ENCODE measurements around the gene IL18BP. TPM values are rescaled to one million over a fixed set of nuclear protein-coding genes. Genes with fewer than 3 reads are reported as not detected.

The IL18BP gene
- total and polyA plus RNA-seq, 2 of the 13 experiments (the other 11 are each of a cell fraction or from before 2014, with no cell fraction given) = 4.1 to 12.8 TPM

DNA sequence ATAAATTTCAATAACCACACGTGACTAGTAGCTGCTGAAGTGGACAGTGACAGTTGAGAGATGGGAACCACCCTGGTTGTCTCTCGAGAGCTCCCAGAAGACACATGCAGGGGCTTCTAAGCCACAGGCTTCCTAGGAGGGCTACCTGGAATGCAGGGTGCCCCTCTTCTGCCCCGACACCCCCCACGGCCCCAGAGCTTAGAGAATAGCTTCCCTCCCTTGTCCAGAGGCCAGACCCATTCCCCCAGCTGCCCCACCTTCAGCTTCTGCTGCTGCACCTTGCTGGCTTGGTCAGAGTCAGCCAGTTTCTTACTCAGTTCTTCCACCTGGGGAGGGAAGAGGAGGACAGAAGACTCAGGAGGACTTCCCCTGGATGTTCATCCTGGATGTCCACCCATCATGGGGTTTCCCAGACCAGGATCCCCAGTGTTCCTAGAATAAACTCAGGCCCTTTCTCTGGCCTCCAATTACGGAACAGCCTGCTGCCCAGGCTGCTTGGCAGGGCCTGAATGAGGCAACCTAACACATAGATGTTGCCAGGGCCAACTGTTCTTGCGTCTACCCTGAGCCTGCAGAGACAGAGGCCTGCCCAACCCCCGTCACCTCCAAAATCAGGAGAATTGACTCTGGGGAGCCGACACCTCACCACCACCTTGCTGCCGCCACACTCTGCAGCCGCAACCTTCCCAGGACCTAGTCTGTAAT lies 12.0 kb downstream of the IL18BP start:
- WGBS (ENCODE audit: low lambda C conversion rate) = 100% methylated on average over 7 of the region's 10 CpGs
- Histone ChIP-seq H3K27ac (ENCODE audit: extremely low read length, insufficient read depth, low read length) (no peak overlapping the region), H3K4me3 (replicated peaks in 1 of 3; ENCODE audit: insufficient read depth in 1 of 3, low read depth in 2 of 3, low read length in 3 of 3) (no peak overlapping the region), H3K79me2 (ENCODE audit: insufficient read depth, low read length) (no peaks in the 10 kb centered on the region), H3K36me3 (replicated peaks in 1 of 2; ENCODE audit: control insufficient read depth in 1 of 2, insufficient read depth in 2 of 2, low read length in 2 of 2) (peaks cover 69 to 98% of the 10 kb centered on the region in 2 experiments), H2AFZ (ENCODE audit: low read length) (no peak overlapping the region), H3K4me2 (ENCODE audit: low read depth, low read length) (no peak overlapping the region), H3K27me3 (ENCODE audit: control insufficient read depth in 1 of 2, insufficient read depth in 2 of 2, low read length in 2 of 2) (no peaks in the 10 kb centered on the region), H3K9me3 (ENCODE audit: low read length) (no peaks in the 10 kb centered on the region), H4K20me1 (ENCODE audit: insufficient read depth, low read length) (no peaks in the 10 kb centered on the region), H3K9ac (ENCODE audit: insufficient read depth, low read depth, low read length) (no peak overlapping the region), H3K4me1 (ENCODE audit: insufficient read depth, low read length) (no peaks in the 10 kb centered on the region)
- in situ Hi-C loops (cut with HindIII; ENCODE audit: extremely low pct_ligation_motif_present, low pct_unique_long_range_greater_than_20kb) = no loop called here
- no peak for DNase-seq (ENCODE audit: low spot score)
- ChIA-PET POLR2A (no interaction called here), CTCF (ENCODE audit: low intra/inter-chr PET ratio, low total read pairs) (no interaction called here)
- no peak for FAIRE-seq
- ATAC-seq = no peak
- TF ChIP-seq THAP11 (CRISPR knock-in tag; IDR thresholded peaks at IDR 0.05) = no peak
- TF ChIP-seq ZNF629 (CRISPR knock-in tag; conservative IDR thresholded peaks at IDR 0.05) = no peak
- TF ChIP-seq RBFOX2 (IDR thresholded peaks at IDR 0.05; ENCODE audit: low read depth, low read length) = no peak
- TF ChIP-seq ZFP36 (IDR thresholded peaks at IDR 0.05; ENCODE audit: borderline replicate concordance, low read depth, low read length, partially characterized antibody) = no peak
- TF ChIP-seq NR1H2 (CRISPR knock-in tag; IDR thresholded peaks at IDR 0.05; ENCODE audit: borderline replicate concordance, low read depth) = no peak
- no peak for TF ChIP-seq RFXANK (CRISPR knock-in tag; IDR thresholded peaks at IDR 0.05)
- no peak for TF ChIP-seq ZNF816 (CRISPR knock-in tag; IDR thresholded peaks at IDR 0.05; ENCODE audit: borderline replicate concordance)
- TF ChIP-seq SIN3B (IDR thresholded peaks at IDR 0.05; ENCODE audit: low read length) = no peak
- intact Hi-C loops (cut with micrococcal nuclease; ENCODE audit: unreplicated experiment) = no loop called here
- no TSS peak for BruUV-seq (replicated peaks)

DNA sequence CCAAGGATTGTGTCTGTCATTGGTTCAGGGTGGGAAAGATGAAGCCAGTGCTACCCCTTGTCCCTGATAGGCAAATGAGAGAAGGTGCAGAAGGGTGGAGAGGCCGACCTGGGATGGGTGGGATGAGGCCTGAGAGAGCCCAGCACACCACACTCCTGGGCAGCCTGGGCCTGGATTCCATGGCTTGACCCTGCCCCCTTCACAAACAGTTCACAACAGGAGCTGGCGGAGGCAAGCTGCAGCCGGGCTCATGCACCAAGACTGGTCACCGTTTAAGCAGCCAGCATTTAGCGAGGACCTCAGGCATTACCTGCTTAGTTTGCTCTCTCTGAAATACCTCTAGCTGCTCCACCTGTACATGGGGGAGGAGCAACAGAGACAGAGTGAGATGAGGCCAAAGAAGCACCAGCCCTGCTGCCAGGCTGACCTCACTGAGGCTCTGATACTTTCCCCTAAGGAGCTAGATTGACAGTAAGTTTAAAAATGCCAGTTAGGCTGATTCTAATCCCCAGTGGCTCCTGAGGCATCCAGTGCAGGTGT lies 13.5 kb downstream of the IL18BP start:
- no peak overlapping the region for H3K27ac ChIP-seq (ENCODE audit: extremely low read length, insufficient read depth, low read length)
- ChIA-PET POLR2A (no interaction called here), CTCF (ENCODE audit: low intra/inter-chr PET ratio, low total read pairs) (no interaction called here)
- H3K9me3 ChIP-seq (ENCODE audit: low read length) = no peaks in the 10 kb centered on the region
- FAIRE-seq (no peak), ATAC-seq (no peak), DNase-seq (ENCODE audit: low spot score) (no peak)
- WGBS (ENCODE audit: low lambda C conversion rate) = 100% methylated on average over 1 of the region's 5 CpGs
- H3K4me1 ChIP-seq (ENCODE audit: insufficient read depth, low read length) = no peaks in the 10 kb centered on the region
- no peak overlapping the region for H2AFZ ChIP-seq (ENCODE audit: low read length)
- no peak overlapping the region for H3K4me2 ChIP-seq (ENCODE audit: low read depth, low read length)
- no peak overlapping the region for H3K4me3 ChIP-seq (replicated peaks in 1 of 3; ENCODE audit: insufficient read depth in 1 of 3, low read depth in 2 of 3, low read length in 3 of 3)
- peaks cover 65 to 98% of the 10 kb centered on the region in 2 experiments for H3K36me3 ChIP-seq (replicated peaks in 1 of 2; ENCODE audit: control insufficient read depth in 1 of 2, insufficient read depth in 2 of 2, low read length in 2 of 2)
- intact Hi-C loops (cut with micrococcal nuclease; ENCODE audit: unreplicated experiment) (no loop called here), in situ Hi-C loops (cut with HindIII; ENCODE audit: extremely low pct_ligation_motif_present, low pct_unique_long_range_greater_than_20kb) (no loop called here)
- H3K9ac ChIP-seq (ENCODE audit: insufficient read depth, low read depth, low read length) = no peak overlapping the region
- TF ChIP-seq MIER2 (CRISPR knock-in tag; IDR thresholded peaks at IDR 0.05) = no peak
- TF ChIP-seq, protein P1, sequence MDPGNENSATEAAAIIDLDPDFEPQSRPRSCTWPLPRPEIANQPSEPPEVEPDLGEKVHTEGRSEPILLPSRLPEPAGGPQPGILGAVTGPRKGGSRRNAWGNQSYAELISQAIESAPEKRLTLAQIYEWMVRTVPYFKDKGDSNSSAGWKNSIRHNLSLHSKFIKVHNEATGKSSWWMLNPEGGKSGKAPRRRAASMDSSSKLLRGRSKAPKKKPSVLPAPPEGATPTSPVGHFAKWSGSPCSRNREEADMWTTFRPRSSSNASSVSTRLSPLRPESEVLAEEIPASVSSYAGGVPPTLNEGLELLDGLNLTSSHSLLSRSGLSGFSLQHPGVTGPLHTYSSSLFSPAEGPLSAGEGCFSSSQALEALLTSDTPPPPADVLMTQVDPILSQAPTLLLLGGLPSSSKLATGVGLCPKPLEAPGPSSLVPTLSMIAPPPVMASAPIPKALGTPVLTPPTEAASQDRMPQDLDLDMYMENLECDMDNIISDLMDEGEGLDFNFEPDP (CRISPR knock-in tag; conservative IDR thresholded peaks at IDR 0.05) = 0 out of 2 replicates have a peak, but pooled peaks have one; percentile 40
- H4K20me1 ChIP-seq (ENCODE audit: insufficient read depth, low read length) = no peaks in the 10 kb centered on the region
- H3K27me3 ChIP-seq (ENCODE audit: control insufficient read depth in 1 of 2, insufficient read depth in 2 of 2, low read length in 2 of 2) = no peaks in the 10 kb centered on the region
- H3K79me2 ChIP-seq (ENCODE audit: insufficient read depth, low read length) = no peaks in the 10 kb centered on the region
- BruUV-seq (replicated peaks) = no TSS peak
